Stomach (tissue), 9 donors: ENCODE data around the gene LBX2. TPM values are rescaled to one million over a fixed set of nuclear protein-coding genes. Genes with fewer than 3 reads are reported as not detected.
A peak's percentile ranks its signal among the peaks of the same experiment; 100 is the strongest.
"Not testable (repeated sequence)": the region's sequence is repeated elsewhere in the genome, so short reads cannot be mapped to it uniquely, and the experiment has no call there.

Experiments
- DNase-seq, 2 donors: peaks; one replicate each; pipeline versions ENCODE4 v3.0.0 to v3.0.0-alpha.2; 2013 to 2019
- H3K27ac ChIP-seq, 5 donors: fragments of 200-600 bp in 4 of 5; sonication (generic) in 4 of 5; one replicate each; pipeline ENCODE4 v1.5.1; 2013 to 2019; ENCODE audit warnings: mild to moderate bottlenecking in 1 of 5, moderate library complexity in 1 of 5
- H3K27me3 ChIP-seq, 3 donors: fragments of 200-600 bp; sonication (generic); one replicate each; pipeline ENCODE4 v1.5.1; 2017 to 2019; ENCODE audit warnings: mixed run types in 1 of 3
- H3K36me3 ChIP-seq, 4 donors: fragments of 200-600 bp; sonication (generic); 1 replicate in 3 of 4; 2 replicates in 1 of 4; pipeline ENCODE4 v1.5.1; 2016 to 2019
- H3K4me1 ChIP-seq, 4 donors: fragments of 200-600 bp; sonication (generic); one replicate each; pipeline ENCODE4 v1.5.1; 2016 to 2019
- H3K4me3 ChIP-seq, 4 donors: fragments of 200-600 bp; sonication (generic) in 3 of 4; one replicate each; pipeline ENCODE4 v1.5.1; 2016 to 2019; ENCODE audit warnings: mild to moderate bottlenecking in 1 of 4
- H3K9me3 ChIP-seq, 4 donors: fragments of 200-600 bp; sonication (generic); one replicate each; pipeline ENCODE4 v1.5.1; 2016 to 2019
- CTCF ChIP-seq, 7 experiments: fragments of 450-650 bp in 4 of 7; fragments of 200-600 bp in 3 of 7; sonication (generic) in 3 of 7; IDR thresholded peaks; one replicate each; pipeline ENCODE4 v1.5.1; 2016 to 2019; ENCODE audit warnings: antibody characterized with exemption in 7 of 7, control low read depth in 2 of 7, mild to moderate bottlenecking in 1 of 7
- EP300 ChIP-seq: sonication (generic); formaldehyde crosslinking; IDR thresholded peaks from one replicate; pipeline ENCODE4 v1.6.1; 2017; ENCODE audit warnings: antibody characterized with exemption
- POLR2A ChIP-seq, 4 donors: fragments of 450-650 bp; IDR thresholded peaks; one replicate each; pipeline ENCODE4 v1.6.1; 2016; ENCODE audit warnings: antibody characterized with exemption in 4 of 4, control low read depth in 2 of 4, mild to moderate bottlenecking in 1 of 4, moderate library complexity in 1 of 4
- POLR2AphosphoS5 ChIP-seq, 3 donors: sonication (generic); formaldehyde crosslinking; IDR thresholded peaks; one replicate each; pipeline ENCODE4 v1.6.1; 2016; ENCODE audit warnings: antibody characterized with exemption in 3 of 3
- WGBS, 5 donors: extraction: QIAGEN DNeasy Blood & Tissue Kit in 3 of 5; methylation state at CpG; one replicate each; pipeline versions ENCODE4 v1.1.5 to v1.1.7; 2013 to 2018; 5-methylcytosine and 5-hydroxymethylcytosine counted together
- intact Hi-C: fragments of 100-400 bp; cut with DNase I; formaldehyde crosslinking; loops from one replicate; pipeline ENCODE4 v1.15.1; 2023; ENCODE audit warnings: low total_unique reads
- polyA plus RNA-seq, 3 donors: library from polyadenylated mRNA; stranded (reverse); fragments of 200-250 nt; gene quantifications; one replicate each; pipeline ENCODE4 v1.2.3, GENCODE V29; 2013
- total RNA-seq, 5 donors: library from RNA; depleted of rRNA; stranded (reverse); fragments of >200 nt; gene quantifications; one replicate each; pipeline versions ENCODE4 v1.1.0 to v1.2.3, GENCODE V29; 2014 to 2016
- donor health status: healthy with polysubstance abuse.
- donor health status: Bipolar disorder and iron deficiency.
- donor health status: healthy.

LBX2 gene
- total and polyA plus RNA-seq, 8 donors: 1.1 to 2.6 (median 1.2) TPM; not detected in 3

- intact Hi-C loops: no loop called here
- Histone ChIP-seq H3K27ac (no peak overlapping the region), H3K27me3 (no peaks in the 10 kb centered on the region), H3K4me1 (peaks cover 14 to 27% (median 26%) of the 10 kb centered on the region in 4 donors), H3K9me3 (no peaks in the 10 kb centered on the region), H3K36me3 (peaks cover 17 to 50% (median 41%) of the 10 kb centered on the region in 4 donors), H3K4me3 (no peak overlapping the region)
- WGBS, 5 donors: 85 to 97% (median 91%) methylated on average over 6 of the region's 6 CpGs
- no peak for DNase-seq
- no peak for TF ChIP-seq EP300
- no peak for TF ChIP-seq POLR2AphosphoS5 (IDR thresholded peaks at IDR 0.05)
- TF ChIP-seq POLR2A (IDR thresholded peaks at IDR 0.05): no peak
- TF ChIP-seq CTCF (IDR thresholded peaks at IDR 0.05): no peak
These were observed 24.9 kb downstream of the LBX2 start for GRCh38 chr2:74474481-74474880.

- no peak for TF ChIP-seq EP300
- no peak for TF ChIP-seq POLR2AphosphoS5 (IDR thresholded peaks at IDR 0.05)
- TF ChIP-seq POLR2A (IDR thresholded peaks at IDR 0.05): no peak
- no peak for TF ChIP-seq CTCF (IDR thresholded peaks at IDR 0.05)
- 4 to 8% (median 5%) methylated on average over 7 of the region's 7 CpGs for WGBS, 5 donors
- DNase-seq: no peak
- Histone ChIP-seq H3K27me3 (no peaks in the 10 kb centered on the region), H3K27ac (peak overlapping the region; percentile 78 to 93 (median 86)), H3K36me3 (peaks cover 14 to 38% (median 33%) of the 10 kb centered on the region in 4 donors), H3K9me3 (no peaks in the 10 kb centered on the region), H3K4me3 (peak overlapping the region; percentile 54 to 82 (median 66)), H3K4me1 (peaks cover 14 to 27% (median 25%) of the 10 kb centered on the region in 4 donors)
- intact Hi-C loops: no loop called here
These were observed 26.5 kb downstream of the LBX2 start for GRCh38 chr2:74472945-74473258.

- H3K9me3 ChIP-seq: no peaks in the 10 kb centered on the region
- intact Hi-C loops: no loop called here
- H3K27ac ChIP-seq: peak within 1 kb of the TSS; percentile 78 to 93 (median 86)
- H3K36me3 ChIP-seq: peaks cover 14 to 33% (median 27%) of the 10 kb centered on the region in 4 donors
- peak within 1 kb of the TSS; percentile 54 to 82 (median 66) for H3K4me3 ChIP-seq
- TF ChIP-seq POLR2AphosphoS5 (IDR thresholded peaks at IDR 0.05): peak; percentile 88 to 100 (median 97)
- TF ChIP-seq POLR2A (IDR thresholded peaks at IDR 0.05): peak in 1 of 4 donors; percentile 57
- no peak for TF ChIP-seq EP300
- TF ChIP-seq CTCF (IDR thresholded peaks at IDR 0.05): no peak
- H3K27me3 ChIP-seq: no peaks in the 10 kb centered on the region
- 0 to 1% (median 0%) methylated on average over 42 to 66 of the region's 66 CpGs for WGBS, 5 donors
- DNase-seq: peak; percentile 95 to 98
- H3K4me1 ChIP-seq: peaks cover 14 to 27% (median 25%) of the 10 kb centered on the region in 4 donors
These were observed 27.1 kb downstream of the LBX2 start, which contains the start of gene MRPL53 for GRCh38 chr2:74472086-74472944. Gene MRPL53, minus strand, starts transcription at chr2:74472680. Its CDS starts 20 bp downstream, at chr2:74472660.

- Histone ChIP-seq H3K4me3 (peak overlapping the region; percentile 54 to 82 (median 66)), H3K4me1 (peaks cover 14 to 27% (median 26%) of the 10 kb centered on the region in 4 donors), H3K27me3 (no peaks in the 10 kb centered on the region), H3K27ac (peak overlapping the region; percentile 78 to 93 (median 86)), H3K36me3 (peaks cover 14 to 25% (median 21%) of the 10 kb centered on the region in 4 donors), H3K9me3 (no peaks in the 10 kb centered on the region)
- WGBS, 5 donors: 36 to 59% (median 50%) methylated on average over 16 of the region's 16 CpGs
- no peak for DNase-seq
- no peak for TF ChIP-seq POLR2AphosphoS5 (IDR thresholded peaks at IDR 0.05)
- no peak for TF ChIP-seq EP300
- no peak for TF ChIP-seq POLR2A (IDR thresholded peaks at IDR 0.05)
- intact Hi-C loops: no loop called here
These were observed 27.9 kb downstream of the LBX2 start for GRCh38 chr2:74471332-74472065.

GRCh38 chr2:74470742-74471141 lies 28.7 kb downstream of the LBX2 start:
- H3K27ac ChIP-seq, DNase-seq, intact Hi-C loops, H3K27me3 ChIP-seq, H3K9me3 ChIP-seq, H3K4me3 ChIP-seq: not testable (repeated sequence)
- WGBS, 5 donors: 91 to 95% (median 94%) methylated on average over 12 of the region's 12 CpGs
- peaks cover 14 to 18% (median 17%) of the 10 kb centered on the region in 4 donors for H3K36me3 ChIP-seq
- peaks cover 14 to 35% (median 33%) of the 10 kb centered on the region in 4 donors for H3K4me1 ChIP-seq
